Astrocyte (in vitro differentiated cells and primary cell): ENCODE measurements around the gene ZNF823. TPM values are rescaled to one million over a fixed set of nuclear protein-coding genes. Genes with fewer than 3 reads are reported as not detected.
A peak's percentile ranks its signal among the peaks of the same experiment; 100 is the strongest.
"Not testable (repeated sequence)": the region's sequence is repeated elsewhere in the genome, so short reads cannot be mapped to it uniquely, and the experiment has no call there.

Source experiments
- DNase-seq: peaks from one replicate; pipeline ENCODE4 v3.0.0-alpha.2; 2010; ENCODE audit warnings: low read depth
- FAIRE-seq: peaks from 2 replicates; lab custom pipeline; 2011; peaks lifted over from hg19 to GRCh38; lab: Jason Lieb, UNC
- H2AFZ ChIP-seq: 2 replicates; pipeline ENCODE4 v1.6.0; 2012; ENCODE audit warnings: low read depth, low read length, inconsistent platforms
- H3K27ac ChIP-seq: 2 replicates; pipeline ENCODE4 v1.5.1; 2011; ENCODE audit warnings: low read depth, low read length, inconsistent platforms
- H3K27me3 ChIP-seq: 2 replicates; pipeline ENCODE4 v1.6.0; 2011; ENCODE audit warnings: low read length, inconsistent platforms; ENCODE audit not compliant: insufficient read depth
- H3K36me3 ChIP-seq: 2 replicates; pipeline ENCODE4 v1.5.1; 2011; ENCODE audit warnings: low read length, inconsistent platforms; ENCODE audit not compliant: insufficient read depth
- H3K4me1 ChIP-seq: 2 replicates; pipeline ENCODE4 v1.5.1; 2011; ENCODE audit warnings: low read length, inconsistent platforms; ENCODE audit not compliant: insufficient read depth
- H3K4me2 ChIP-seq: 2 replicates; pipeline ENCODE4 v1.6.0; 2012; ENCODE audit warnings: low read length, inconsistent platforms
- H3K4me3 ChIP-seq: 2 replicates; pipeline ENCODE4 v1.5.1; 2011; ENCODE audit warnings: low read depth, mild to moderate bottlenecking, low read length, inconsistent platforms; ENCODE audit not compliant: insufficient read depth
- H3K79me2 ChIP-seq: 2 replicates; pipeline ENCODE4 v1.6.0; 2012; ENCODE audit warnings: mild to moderate bottlenecking, low read length, inconsistent platforms; ENCODE audit not compliant: insufficient read depth
- H3K9ac ChIP-seq: 2 replicates; pipeline ENCODE4 v1.6.0; 2012; ENCODE audit warnings: mild to moderate bottlenecking, low read length, inconsistent platforms
- H3K9me3 ChIP-seq: 2 replicates; pipeline ENCODE4 v1.5.1; 2012; ENCODE audit warnings: low read depth, mild to moderate bottlenecking, low read length, inconsistent platforms; ENCODE audit not compliant: insufficient read depth
- H4K20me1 ChIP-seq: 2 replicates; pipeline ENCODE4 v1.6.0; 2012; ENCODE audit warnings: low read length, inconsistent platforms; ENCODE audit not compliant: insufficient read depth
- H3K27ac Mint-ChIP-seq: one replicate; pipeline ENCODE4 v1.8.0; 2021; ENCODE audit warnings: mild to moderate bottlenecking, mixed read lengths; ENCODE audit not compliant: unreplicated experiment
- H3K27me3 Mint-ChIP-seq: one replicate; pipeline ENCODE4 v1.8.0; 2021; ENCODE audit warnings: low read depth, mixed read lengths; ENCODE audit not compliant: unreplicated experiment
- H3K36me3 Mint-ChIP-seq: one replicate; pipeline ENCODE4 v1.8.0; 2021; ENCODE audit warnings: low read depth, mixed read lengths; ENCODE audit not compliant: unreplicated experiment
- H3K4me1 Mint-ChIP-seq: one replicate; pipeline ENCODE4 v1.8.0; 2021; ENCODE audit warnings: low read depth, mixed read lengths; ENCODE audit not compliant: unreplicated experiment
- H3K4me3 Mint-ChIP-seq: one replicate; pipeline ENCODE4 v1.8.0; 2021; ENCODE audit warnings: mild to moderate bottlenecking, moderate library complexity, mixed read lengths; ENCODE audit not compliant: unreplicated experiment
- H3K9me3 Mint-ChIP-seq: one replicate; pipeline ENCODE4 v1.8.0; 2021; ENCODE audit warnings: mild to moderate bottlenecking, mixed read lengths; ENCODE audit not compliant: unreplicated experiment
- CTCF ChIP-seq: IDR thresholded peaks from 2 replicates; pipeline ENCODE4 v1.5.1; 2011; ENCODE audit warnings: low read depth, mild to moderate bottlenecking, inconsistent platforms, low read length, moderate library complexity; ENCODE audit not compliant: insufficient read depth
- EZH2 ChIP-seq: IDR thresholded peaks from 2 replicates; pipeline ENCODE4 v1.6.1; 2012; ENCODE audit warnings: mild to moderate bottlenecking, low read length, inconsistent platforms; ENCODE audit not compliant: insufficient read depth
- total RNA-seq: library from RNA; stranded (reverse); gene quantifications from 2 replicates; pipeline ENCODE4 v1.2.1, GENCODE V29; 2021

The ZNF823 gene
- total RNA-seq, 1 donor from 2014 or later: 5.4 TPM

- peaks cover 20% of the 10 kb centered on the region for H3K9me3 Mint-ChIP-seq
Observed at GRCh38 chr19:11771520-11771919, 32.8 kb upstream of the ZNF823 start.

GRCh38 chr19:11769995-11770394, 31.2 kb upstream of the ZNF823 start:
- TF ChIP-seq EZH2: no peak
- no peak for TF ChIP-seq CTCF
- Histone ChIP-seq H4K20me1 (no peaks in the 10 kb centered on the region), H3K79me2 (peaks cover 32% of the 10 kb centered on the region), H3K27me3 (no peaks in the 10 kb centered on the region), H3K27ac (no peak overlapping the region), H3K4me3 (no peak overlapping the region), H2AFZ (no peak overlapping the region), H3K9me3 (peaks cover 20% of the 10 kb centered on the region), H3K4me1 (no peaks in the 10 kb centered on the region), H3K36me3 (no peaks in the 10 kb centered on the region), H3K9ac (no peak overlapping the region), H3K4me2 (no peak overlapping the region)
- no peak for FAIRE-seq
- no peak for DNase-seq
- H3K4me3 Mint-ChIP-seq: no peak overlapping the region
- no peaks in the 10 kb centered on the region for H3K27me3 Mint-ChIP-seq
- H3K4me1 Mint-ChIP-seq: no peaks in the 10 kb centered on the region
- peaks cover 17% of the 10 kb centered on the region for H3K9me3 Mint-ChIP-seq
- no peaks in the 10 kb centered on the region for H3K36me3 Mint-ChIP-seq
- no peak overlapping the region for H3K27ac Mint-ChIP-seq

More at GRCh38 chr19:11771520-11771919, 32.8 kb upstream of the ZNF823 start:
- H3K36me3 Mint-ChIP-seq, H3K4me1 ChIP-seq, H3K27ac Mint-ChIP-seq, DNase-seq, H3K4me2 ChIP-seq, H3K4me3 Mint-ChIP-seq, H3K27me3 Mint-ChIP-seq, H3K36me3 ChIP-seq, H3K9ac ChIP-seq, H2AFZ ChIP-seq, H4K20me1 ChIP-seq, H3K27me3 ChIP-seq, FAIRE-seq, H3K27ac ChIP-seq, H3K4me1 Mint-ChIP-seq, H3K4me3 ChIP-seq: not testable (repeated sequence)
- Histone ChIP-seq H3K79me2 (peaks cover 34% of the 10 kb centered on the region), H3K9me3 (peaks cover 18% of the 10 kb centered on the region)

GRCh38 chr19:11767633-11768133, 28.9 kb upstream of the ZNF823 start:
- H3K27me3 Mint-ChIP-seq: no peaks in the 10 kb centered on the region

More at GRCh38 chr19:11767633-11768133, 28.9 kb upstream of the ZNF823 start:
- H3K36me3 Mint-ChIP-seq: no peaks in the 10 kb centered on the region
- H3K27ac ChIP-seq: peak overlapping the region; percentile 71
- H2AFZ ChIP-seq: peak overlapping the region; percentile 43
- no peaks in the 10 kb centered on the region for H3K4me1 ChIP-seq
- H3K79me2 ChIP-seq: peaks cover 30% of the 10 kb centered on the region
- peaks cover 15% of the 10 kb centered on the region for H3K9me3 Mint-ChIP-seq
- no peaks in the 10 kb centered on the region for H3K27me3 ChIP-seq
- H3K36me3 ChIP-seq: no peaks in the 10 kb centered on the region
- no peak for TF ChIP-seq CTCF
- no peak for TF ChIP-seq EZH2
- H3K4me2 ChIP-seq: peak overlapping the region; percentile 90
- no peak for FAIRE-seq
- no peaks in the 10 kb centered on the region for H4K20me1 ChIP-seq
- peaks cover 20% of the 10 kb centered on the region for H3K9me3 ChIP-seq
- peak overlapping the region; percentile 85 for H3K4me3 ChIP-seq
- H3K4me1 Mint-ChIP-seq: no peaks in the 10 kb centered on the region
- DNase-seq: peak; percentile 10
- H3K27ac Mint-ChIP-seq: no peak overlapping the region
- H3K9ac ChIP-seq: peak overlapping the region; percentile 87
- no peak overlapping the region for H3K4me3 Mint-ChIP-seq
